Activated CD8-positive, alpha-beta memory T cell treated with anti-CD3 and anti-CD28 coated beads for 48 hours (primary cell): ENCODE measurements around the gene HAPLN3.

Experiments used
- DNase-seq, 3 experiments: peaks; one replicate each; pipeline ENCODE4 v3.0.0-alpha.2; 2020; ENCODE audit warnings: low read depth in 2 of 3, low spot score in 2 of 3

HAPLN3 gene

DNA sequence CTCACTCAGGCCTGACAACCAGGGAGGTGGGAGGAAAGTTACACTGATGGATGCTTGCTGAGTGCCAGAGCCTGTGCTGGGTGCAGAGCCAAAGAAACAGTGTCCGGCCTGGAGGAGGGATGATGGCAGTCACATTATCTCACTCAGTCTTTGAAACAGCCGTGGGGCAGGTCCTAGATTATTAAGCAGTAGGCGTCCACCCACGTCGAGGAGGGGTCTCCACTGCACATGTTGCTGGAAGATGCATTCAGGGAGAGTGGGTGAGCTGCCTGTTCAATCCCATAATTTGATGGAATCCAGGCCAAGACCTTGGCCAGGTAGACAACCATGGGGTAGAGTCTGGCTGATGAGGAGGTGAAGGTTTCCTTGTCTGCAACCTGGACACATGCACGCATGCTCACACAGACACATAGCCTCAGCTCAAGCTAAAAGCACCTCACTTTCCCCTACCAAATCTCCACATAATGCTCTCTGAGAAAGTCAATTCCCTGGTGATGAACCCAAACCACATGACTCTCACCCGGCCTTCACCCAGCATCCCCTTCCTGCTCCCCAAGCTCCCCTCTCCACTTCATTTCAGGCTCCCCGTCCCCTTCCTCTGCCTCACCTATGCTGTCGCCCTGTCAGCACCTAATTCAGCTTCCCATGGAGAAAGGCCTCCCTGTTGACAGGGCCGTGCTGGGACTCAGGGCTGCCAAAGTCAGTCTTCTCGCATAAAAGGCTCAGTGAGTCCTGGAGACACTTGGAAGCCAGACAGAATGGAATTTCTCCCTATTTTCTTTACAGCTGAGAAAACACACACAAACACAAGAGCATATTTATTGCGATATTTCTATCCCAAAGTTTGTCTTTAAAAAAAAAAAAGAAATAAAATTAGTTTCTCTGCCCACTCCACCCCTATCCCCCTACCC lies 62.3 kb downstream of the HAPLN3 start:
- no peak for DNase-seq

DNA sequence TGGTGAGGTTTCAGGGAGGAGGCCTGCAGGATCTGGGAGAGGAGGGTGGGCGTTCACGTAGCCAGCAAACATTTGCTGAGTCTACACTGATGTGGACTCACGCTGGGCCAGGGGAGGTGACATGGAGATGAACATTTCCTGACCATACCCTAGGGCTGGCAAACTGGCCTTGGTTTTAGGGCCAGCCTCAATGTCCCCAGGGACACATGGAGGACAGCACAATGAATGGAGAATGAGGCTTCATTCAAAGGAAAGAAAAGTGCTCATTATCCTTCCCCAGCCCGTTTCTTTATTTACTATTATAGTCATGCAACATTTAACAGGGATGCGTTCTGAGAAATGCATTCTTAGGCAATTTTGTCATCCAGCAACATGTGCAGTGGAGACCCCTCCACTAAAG lies 65.3 kb downstream of the HAPLN3 start:
- DNase-seq: no peak

DNA sequence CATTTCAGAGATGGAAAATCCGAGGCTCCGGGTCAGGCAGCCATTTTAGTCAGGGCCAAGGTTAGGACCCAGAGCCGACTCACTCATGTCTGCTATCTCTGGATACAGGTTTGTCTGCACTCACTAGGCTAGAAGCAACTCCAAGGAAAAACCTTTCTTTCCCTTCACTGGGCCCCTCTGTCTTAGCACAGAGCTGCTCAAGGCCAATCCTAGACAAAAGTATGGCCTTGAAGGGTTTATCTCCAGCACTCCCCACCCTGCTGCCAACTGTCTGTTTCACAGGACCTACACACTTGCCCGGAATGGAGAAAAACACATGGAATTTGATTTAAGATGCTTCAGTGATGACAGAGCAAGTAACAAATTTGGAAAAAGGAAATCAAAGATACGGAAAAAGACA lies 66.6 kb downstream of the HAPLN3 start:
- no peak for DNase-seq
